Measurements from ENCODE around the gene RASL11A.
A peak's percentile ranks its signal among the peaks of the same experiment; 100 is the strongest.
"Not testable (repeated sequence)": the region's sequence is repeated elsewhere in the genome, so short reads cannot be mapped to it uniquely, and the experiment has no call there.

RASL11A gene

GRCh38 chr13:27270594-27271520 lies at the start of gene RASL11A:
Gene RASL11A (plus strand): TSS chr13:27270830. CDS start chr13:27270945, 115 bp downstream.
- DNase-seq (ENCODE audit: low read depth, low spot score) = peak; percentile 95

- DNase-seq (ENCODE audit: low read depth, low spot score) = not testable (repeated sequence)
Observed at GRCh38 chr13:27222100-27222499, 48.5 kb upstream of the RASL11A start.

GRCh38 chr13:27226991-27227390 lies 43.6 kb upstream of the RASL11A start:
- no peak for DNase-seq (ENCODE audit: low read depth, low spot score)

- no peak for DNase-seq (ENCODE audit: low read depth, low spot score)
Observed at GRCh38 chr13:27228131-27228530, 42.5 kb upstream of the RASL11A start.

- no peak for DNase-seq (ENCODE audit: low read depth, low spot score)
Observed at GRCh38 chr13:27229642-27230041, 41.0 kb upstream of the RASL11A start.

- DNase-seq (ENCODE audit: low read depth, low spot score) = no peak
Observed at GRCh38 chr13:27233964-27234363, 36.7 kb upstream of the RASL11A start.

- DNase-seq (ENCODE audit: low read depth, low spot score) = no peak
Observed at GRCh38 chr13:27236478-27236877, 34.2 kb upstream of the RASL11A start.

GRCh38 chr13:27242702-27243101 lies 27.9 kb upstream of the RASL11A start:
- DNase-seq (ENCODE audit: low read depth, low spot score) = no peak

- no peak for DNase-seq (ENCODE audit: low read depth, low spot score)
Observed at GRCh38 chr13:27245610-27246009, 25.0 kb upstream of the RASL11A start.

GRCh38 chr13:27250833-27251165 lies 19.8 kb upstream of the RASL11A start:
- no peak for DNase-seq (ENCODE audit: low read depth, low spot score)

GRCh38 chr13:27251166-27252091 lies 19.2 kb upstream of the RASL11A start, which contains the start of gene RPL21:
Gene RPL21 (plus strand): TSS chr13:27251558. CDS start chr13:27253777, 2,219 bp downstream.
- DNase-seq (ENCODE audit: low read depth, low spot score) = peak; percentile 98

GRCh38 chr13:27252467-27252866 lies 18.2 kb upstream of the RASL11A start:
- DNase-seq (ENCODE audit: low read depth, low spot score) = no peak

- no peak for DNase-seq (ENCODE audit: low read depth, low spot score)
Observed at GRCh38 chr13:27257233-27257568, 13.4 kb upstream of the RASL11A start.

- DNase-seq (ENCODE audit: low read depth, low spot score) = no peak
Observed at GRCh38 chr13:27257648-27258253, 12.9 kb upstream of the RASL11A start.

GRCh38 chr13:27258637-27259386 lies 11.8 kb upstream of the RASL11A start:
- DNase-seq (ENCODE audit: low read depth, low spot score) = no peak

GRCh38 chr13:27259831-27260230 lies 10.8 kb upstream of the RASL11A start:
- DNase-seq (ENCODE audit: low read depth, low spot score) = no peak

- no peak for DNase-seq (ENCODE audit: low read depth, low spot score)
Observed at GRCh38 chr13:27261396-27261795, 9.2 kb upstream of the RASL11A start.

- DNase-seq (ENCODE audit: low read depth, low spot score) = no peak
Observed at GRCh38 chr13:27263438-27263837, 7.2 kb upstream of the RASL11A start.

GRCh38 chr13:27264181-27264580 lies 6.4 kb upstream of the RASL11A start:
- peak; percentile 72 for DNase-seq (ENCODE audit: low read depth, low spot score)

GRCh38 chr13:27264648-27265047 lies 6.0 kb upstream of the RASL11A start:
- no peak for DNase-seq (ENCODE audit: low read depth, low spot score)

- no peak for DNase-seq (ENCODE audit: low read depth, low spot score)
Observed at GRCh38 chr13:27266917-27267316, 3.7 kb upstream of the RASL11A start.
